ENCODE measurements around the gene ACVR1. TPM values are rescaled to one million over a fixed set of nuclear protein-coding genes. Genes with fewer than 3 reads are reported as not detected.
"Not testable (repeated sequence)": the region's sequence is repeated elsewhere in the genome, so short reads cannot be mapped to it uniquely, and the experiment has no call there.

ACVR1 gene
- total and polyA plus RNA-seq, 2 donors (not counting 1 experiment from before 2014, with no cell fraction given), result 42.9 to 72.1 TPM

DNA sequence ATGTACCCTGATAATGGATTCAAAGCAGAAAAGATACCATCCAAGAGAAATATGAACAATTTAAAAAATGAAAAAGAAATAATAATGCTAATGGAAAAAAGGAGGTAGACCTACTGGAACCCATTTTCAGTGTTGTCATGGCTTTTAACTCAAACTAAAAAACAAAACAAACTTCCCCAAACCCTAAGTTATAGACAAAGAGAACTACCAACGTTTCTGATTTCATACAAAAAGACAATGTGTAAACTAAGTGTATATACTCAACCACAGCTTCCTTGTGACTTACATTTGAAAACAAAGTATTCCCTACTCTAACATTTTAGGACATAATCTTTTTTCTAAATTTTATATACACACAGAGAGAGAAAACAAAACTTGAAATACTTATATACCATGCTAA, 45.9 kb downstream of the ACVR1 start:
- H3K9ac ChIP-seq (ENCODE audit: insufficient read depth, low read length), result no peak overlapping the region
- no peaks in the 10 kb centered on the region for H3K9me3 ChIP-seq (ENCODE audit: control insufficient read depth, insufficient read depth, low read depth, low read length)
- H4K20me1 ChIP-seq (ENCODE audit: control insufficient read depth, extremely low read depth, insufficient read depth, low read length), result no peaks in the 10 kb centered on the region
- peaks cover 10% of the 10 kb centered on the region for H3K4me1 ChIP-seq (ENCODE audit: control insufficient read depth, extremely low read depth, insufficient read depth, low read length)
- H3K4me2 ChIP-seq (ENCODE audit: extremely low read depth, insufficient read depth, low read length), result no peak overlapping the region
- DNase-seq (ENCODE audit: low read depth in 2 of 2), result no peak
- TF ChIP-seq, protein P1, sequence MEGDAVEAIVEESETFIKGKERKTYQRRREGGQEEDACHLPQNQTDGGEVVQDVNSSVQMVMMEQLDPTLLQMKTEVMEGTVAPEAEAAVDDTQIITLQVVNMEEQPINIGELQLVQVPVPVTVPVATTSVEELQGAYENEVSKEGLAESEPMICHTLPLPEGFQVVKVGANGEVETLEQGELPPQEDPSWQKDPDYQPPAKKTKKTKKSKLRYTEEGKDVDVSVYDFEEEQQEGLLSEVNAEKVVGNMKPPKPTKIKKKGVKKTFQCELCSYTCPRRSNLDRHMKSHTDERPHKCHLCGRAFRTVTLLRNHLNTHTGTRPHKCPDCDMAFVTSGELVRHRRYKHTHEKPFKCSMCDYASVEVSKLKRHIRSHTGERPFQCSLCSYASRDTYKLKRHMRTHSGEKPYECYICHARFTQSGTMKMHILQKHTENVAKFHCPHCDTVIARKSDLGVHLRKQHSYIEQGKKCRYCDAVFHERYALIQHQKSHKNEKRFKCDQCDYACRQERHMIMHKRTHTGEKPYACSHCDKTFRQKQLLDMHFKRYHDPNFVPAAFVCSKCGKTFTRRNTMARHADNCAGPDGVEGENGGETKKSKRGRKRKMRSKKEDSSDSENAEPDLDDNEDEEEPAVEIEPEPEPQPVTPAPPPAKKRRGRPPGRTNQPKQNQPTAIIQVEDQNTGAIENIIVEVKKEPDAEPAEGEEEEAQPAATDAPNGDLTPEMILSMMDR (conservative IDR thresholded peaks at IDR 0.05 in 1 of 2, IDR thresholded peaks at IDR 0.05 in 1 of 2; ENCODE audit: low read depth in 1 of 2, low read length in 2 of 2), result no peak
- TF ChIP-seq EZH2 (IDR thresholded peaks at IDR 0.05; ENCODE audit: low read length, missing control alignments), result no peak
- H3K4me3 ChIP-seq (replicated peaks in 1 of 4; ENCODE audit: control extremely low read depth in 1 of 4, insufficient read depth in 1 of 4, low read depth in 3 of 4, low read length in 4 of 4), result no peak overlapping the region
- H3K36me3 ChIP-seq (ENCODE audit: control insufficient read depth, insufficient read depth, low read length), result no peaks in the 10 kb centered on the region
- H3K79me2 ChIP-seq (ENCODE audit: control insufficient read depth, insufficient read depth, low read length), result peaks cover 23% of the 10 kb centered on the region
- H3K27me3 ChIP-seq (ENCODE audit: control insufficient read depth, insufficient read depth, low read length), result no peaks in the 10 kb centered on the region
- H3K27ac ChIP-seq (ENCODE audit: insufficient read depth, low read length), result no peak overlapping the region
- H2AFZ ChIP-seq (ENCODE audit: low read length), result no peak overlapping the region

DNA sequence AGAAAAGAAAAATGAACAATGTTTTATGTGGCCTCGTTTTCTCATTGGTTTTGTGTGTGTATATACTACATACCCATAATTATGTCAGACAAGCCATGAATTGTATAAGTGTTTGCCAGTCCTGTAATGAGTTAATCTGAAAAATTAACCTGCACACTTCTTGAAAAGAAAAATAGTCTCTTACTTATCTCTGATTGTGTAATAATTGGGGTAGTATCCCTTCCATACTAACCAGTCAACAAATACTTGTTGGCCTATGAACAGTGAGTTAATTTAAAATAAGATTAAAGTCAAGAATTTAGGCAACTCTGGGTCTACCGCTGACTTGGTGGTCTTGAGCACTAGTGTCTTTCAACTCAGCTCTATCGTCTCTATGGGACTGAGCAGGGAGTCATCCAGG, 48.8 kb downstream of the ACVR1 start:
- no peaks in the 10 kb centered on the region for H4K20me1 ChIP-seq (ENCODE audit: control insufficient read depth, extremely low read depth, insufficient read depth, low read length)
- no peaks in the 10 kb centered on the region for H3K9me3 ChIP-seq (ENCODE audit: control insufficient read depth, insufficient read depth, low read depth, low read length)
- H3K27me3 ChIP-seq (ENCODE audit: control insufficient read depth, insufficient read depth, low read length), result no peaks in the 10 kb centered on the region
- H3K4me2 ChIP-seq (ENCODE audit: extremely low read depth, insufficient read depth, low read length), result no peak overlapping the region
- no peak overlapping the region for H3K27ac ChIP-seq (ENCODE audit: insufficient read depth, low read length)
- H3K4me1 ChIP-seq (ENCODE audit: control insufficient read depth, extremely low read depth, insufficient read depth, low read length), result peaks cover 10% of the 10 kb centered on the region
- H3K4me3 ChIP-seq (replicated peaks in 1 of 4; ENCODE audit: control extremely low read depth in 1 of 4, insufficient read depth in 1 of 4, low read depth in 3 of 4, low read length in 4 of 4), result no peak overlapping the region
- H3K36me3 ChIP-seq (ENCODE audit: control insufficient read depth, insufficient read depth, low read length), result no peaks in the 10 kb centered on the region
- H3K9ac ChIP-seq (ENCODE audit: insufficient read depth, low read length), result no peak overlapping the region
- H3K79me2 ChIP-seq (ENCODE audit: control insufficient read depth, insufficient read depth, low read length), result peaks cover 13% of the 10 kb centered on the region
- DNase-seq (ENCODE audit: low read depth in 2 of 2), result no peak
- no peak overlapping the region for H2AFZ ChIP-seq (ENCODE audit: low read length)
- no peak for TF ChIP-seq EZH2 (IDR thresholded peaks at IDR 0.05; ENCODE audit: low read length, missing control alignments)
- TF ChIP-seq, protein P1 (conservative IDR thresholded peaks at IDR 0.05 in 1 of 2, IDR thresholded peaks at IDR 0.05 in 1 of 2; ENCODE audit: low read depth in 1 of 2, low read length in 2 of 2), result no peak

DNA sequence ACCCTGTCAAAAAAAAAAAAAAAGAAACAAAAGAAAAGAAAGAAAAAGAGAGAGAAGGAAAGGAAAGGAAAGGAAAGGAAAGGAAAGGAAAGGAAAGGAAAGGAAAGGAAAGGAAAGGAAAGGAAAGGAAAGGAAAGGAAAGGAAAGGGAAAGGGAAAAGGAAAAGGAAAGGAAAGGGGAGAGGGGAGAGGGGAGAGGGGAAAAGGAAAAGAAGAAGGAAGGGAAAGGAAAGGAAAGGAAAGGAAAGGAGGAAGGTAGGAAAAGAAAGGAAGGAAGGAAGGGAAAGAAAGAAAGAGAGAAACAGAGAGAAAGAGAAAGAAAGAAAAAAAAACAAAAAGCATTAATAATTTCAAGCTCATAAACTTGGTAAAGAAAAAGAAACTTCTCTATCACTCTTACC, 49.5 kb downstream of the ACVR1 start:
- not testable (repeated sequence) for H3K27ac ChIP-seq (ENCODE audit: insufficient read depth, low read length); H3K36me3 ChIP-seq (ENCODE audit: control insufficient read depth, insufficient read depth, low read length); H3K9me3 ChIP-seq (ENCODE audit: control insufficient read depth, insufficient read depth, low read depth, low read length); H3K4me3 ChIP-seq (replicated peaks in 1 of 4; ENCODE audit: control extremely low read depth in 1 of 4, insufficient read depth in 1 of 4, low read depth in 3 of 4, low read length in 4 of 4); H4K20me1 ChIP-seq (ENCODE audit: control insufficient read depth, extremely low read depth, insufficient read depth, low read length); DNase-seq (ENCODE audit: low read depth in 2 of 2); H2AFZ ChIP-seq (ENCODE audit: low read length); H3K4me1 ChIP-seq (ENCODE audit: control insufficient read depth, extremely low read depth, insufficient read depth, low read length); H3K4me2 ChIP-seq (ENCODE audit: extremely low read depth, insufficient read depth, low read length); H3K27me3 ChIP-seq (ENCODE audit: control insufficient read depth, insufficient read depth, low read length); H3K9ac ChIP-seq (ENCODE audit: insufficient read depth, low read length)
- peaks cover 12% of the 10 kb centered on the region for H3K79me2 ChIP-seq (ENCODE audit: control insufficient read depth, insufficient read depth, low read length)
